GM18858 (cell line): ENCODE data around the gene HSPBAP1.

Experiments used
- ATAC-seq: cut with Tn5 transposase; IDR thresholded peaks from one replicate; pipeline ENCODE4 v1.9.1; 2021; ENCODE audit not compliant: unreplicated experiment

HSPBAP1 gene, protein sequence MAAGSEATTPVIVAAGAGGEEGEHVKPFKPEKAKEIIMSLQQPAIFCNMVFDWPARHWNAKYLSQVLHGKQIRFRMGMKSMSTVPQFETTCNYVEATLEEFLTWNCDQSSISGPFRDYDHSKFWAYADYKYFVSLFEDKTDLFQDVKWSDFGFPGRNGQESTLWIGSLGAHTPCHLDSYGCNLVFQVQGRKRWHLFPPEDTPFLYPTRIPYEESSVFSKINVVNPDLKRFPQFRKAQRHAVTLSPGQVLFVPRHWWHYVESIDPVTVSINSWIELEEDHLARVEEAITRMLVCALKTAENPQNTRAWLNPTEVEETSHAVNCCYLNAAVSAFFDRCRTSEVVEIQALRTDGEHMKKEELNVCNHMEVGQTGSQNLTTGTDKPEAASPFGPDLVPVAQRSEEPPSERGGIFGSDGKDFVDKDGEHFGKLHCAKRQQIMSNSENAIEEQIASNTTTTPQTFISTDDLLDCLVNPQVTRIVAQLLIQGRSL

DNA sequence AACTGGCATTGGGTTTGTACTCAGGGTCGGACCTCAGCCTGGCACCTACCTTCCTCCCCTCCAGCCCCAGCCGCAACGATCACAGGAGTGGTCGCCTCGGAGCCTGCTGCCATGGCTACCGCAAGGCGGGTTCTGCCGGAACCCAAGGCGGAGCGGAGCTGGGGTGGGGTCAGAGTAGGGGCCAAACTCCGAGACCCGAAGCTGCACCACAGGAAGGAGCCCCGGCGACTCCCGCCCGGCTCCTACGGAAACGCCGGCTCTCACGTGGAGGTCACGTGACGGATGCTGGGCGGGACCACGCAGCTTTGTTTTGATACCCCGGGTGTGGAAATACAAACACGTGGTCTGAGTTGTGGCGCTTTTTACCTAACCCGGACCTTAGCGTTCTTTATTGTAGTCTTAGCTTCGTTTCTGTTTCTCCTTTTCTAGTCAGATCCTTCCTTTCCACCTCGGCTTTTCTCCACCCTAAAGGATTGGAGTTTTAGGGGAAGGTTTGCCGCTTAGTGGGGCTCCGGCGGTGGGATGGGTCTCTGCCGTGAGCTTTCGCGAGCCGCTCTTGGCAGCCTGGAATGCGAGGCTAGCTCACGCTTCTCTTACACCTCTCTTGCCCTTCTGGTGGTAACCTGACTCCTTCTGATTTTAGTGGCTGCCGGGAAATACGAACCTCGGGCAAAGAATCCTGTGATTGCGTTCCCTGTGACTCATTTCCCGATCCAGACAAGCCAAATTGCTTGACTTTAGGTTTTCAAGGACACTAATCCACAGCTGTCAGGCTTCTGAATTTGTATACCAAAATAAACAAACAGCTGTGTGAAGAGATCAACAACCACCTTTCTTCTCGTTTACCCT lies at the start of gene HSPBAP1:
Gene HSPBAP1, minus strand, starts transcription at position 264 of the 849 bp plus-strand sequence. Its CDS starts 151 bp downstream, at position 113.
- ATAC-seq, result peak; percentile 38

DNA sequence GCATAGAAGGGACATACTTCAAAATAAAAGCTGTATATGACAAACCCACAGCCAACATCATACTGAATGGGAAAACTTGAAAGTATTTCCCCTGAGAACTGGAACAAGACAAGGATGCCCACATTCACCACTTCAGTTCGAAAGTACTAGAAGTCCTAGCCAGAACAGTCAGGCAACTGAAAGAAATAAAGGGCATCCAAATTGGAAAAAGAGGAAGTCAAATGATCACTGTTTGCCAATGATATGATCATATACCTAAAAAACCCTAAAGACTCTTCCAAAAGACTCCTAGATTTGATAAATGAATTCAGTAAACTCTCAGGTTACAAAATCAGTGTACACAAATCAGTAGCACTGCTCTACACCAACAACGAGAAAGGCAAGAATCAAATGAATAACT lies 42.0 kb upstream of the HSPBAP1 start:
- no peak for ATAC-seq

DNA sequence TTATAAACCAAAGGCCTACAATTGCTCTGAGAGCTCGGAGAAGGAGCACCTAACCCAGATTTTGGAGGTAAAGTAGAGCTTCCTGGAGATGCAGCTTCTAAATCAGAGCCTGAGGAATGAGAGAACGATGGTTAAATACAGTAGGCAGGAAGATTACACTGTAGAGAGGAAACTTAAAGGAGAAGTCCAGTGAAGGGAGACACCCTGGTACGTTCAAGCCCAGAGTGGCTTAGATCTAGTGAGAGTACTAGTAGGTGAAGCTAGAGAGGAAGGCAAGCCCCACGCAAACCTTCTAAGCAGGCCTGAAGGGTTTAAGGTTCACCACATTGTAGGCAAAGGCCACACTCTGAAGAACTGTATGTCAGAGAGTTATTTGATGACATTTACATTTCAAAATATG lies 34.6 kb upstream of the HSPBAP1 start:
- ATAC-seq, result no peak

DNA sequence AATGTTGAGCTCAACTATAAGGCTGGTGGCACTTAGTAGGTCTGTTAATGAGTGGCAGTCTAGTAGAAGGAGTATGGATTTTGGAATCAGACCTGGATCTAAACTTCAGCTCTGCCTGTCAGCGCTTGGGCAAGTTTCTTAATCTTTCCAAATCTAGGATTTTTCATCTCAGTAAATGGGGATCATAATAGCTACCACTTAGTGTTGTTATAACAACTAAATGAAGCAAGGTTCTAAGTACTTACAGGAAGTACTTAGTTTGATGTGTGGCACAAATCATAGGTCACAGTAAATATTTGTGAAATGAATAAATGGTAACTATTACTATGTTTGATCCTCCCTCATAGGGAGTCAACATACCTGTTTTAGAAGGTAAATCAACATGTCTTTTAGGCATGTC lies 32.6 kb upstream of the HSPBAP1 start:
- ATAC-seq, result no peak

DNA sequence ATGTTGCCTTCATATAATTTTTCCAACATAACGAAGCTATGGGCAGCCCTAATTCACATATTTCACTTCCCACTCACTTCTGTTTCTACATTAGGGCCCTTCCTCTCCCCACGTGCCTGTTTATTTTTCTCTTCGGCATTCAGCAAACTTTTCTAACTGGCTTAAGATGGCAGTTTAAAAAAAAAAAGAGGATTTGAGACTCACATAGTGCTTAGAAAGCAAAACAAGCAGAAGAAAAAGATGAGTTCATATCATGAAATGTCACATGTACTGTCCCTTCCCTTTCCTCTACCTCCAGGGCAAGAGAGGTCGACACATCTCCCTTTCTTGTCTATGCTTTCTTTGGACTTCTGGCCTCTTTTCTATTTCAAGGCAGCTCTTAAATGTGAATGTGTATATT lies 31.8 kb upstream of the HSPBAP1 start:
- ATAC-seq, result no peak

DNA sequence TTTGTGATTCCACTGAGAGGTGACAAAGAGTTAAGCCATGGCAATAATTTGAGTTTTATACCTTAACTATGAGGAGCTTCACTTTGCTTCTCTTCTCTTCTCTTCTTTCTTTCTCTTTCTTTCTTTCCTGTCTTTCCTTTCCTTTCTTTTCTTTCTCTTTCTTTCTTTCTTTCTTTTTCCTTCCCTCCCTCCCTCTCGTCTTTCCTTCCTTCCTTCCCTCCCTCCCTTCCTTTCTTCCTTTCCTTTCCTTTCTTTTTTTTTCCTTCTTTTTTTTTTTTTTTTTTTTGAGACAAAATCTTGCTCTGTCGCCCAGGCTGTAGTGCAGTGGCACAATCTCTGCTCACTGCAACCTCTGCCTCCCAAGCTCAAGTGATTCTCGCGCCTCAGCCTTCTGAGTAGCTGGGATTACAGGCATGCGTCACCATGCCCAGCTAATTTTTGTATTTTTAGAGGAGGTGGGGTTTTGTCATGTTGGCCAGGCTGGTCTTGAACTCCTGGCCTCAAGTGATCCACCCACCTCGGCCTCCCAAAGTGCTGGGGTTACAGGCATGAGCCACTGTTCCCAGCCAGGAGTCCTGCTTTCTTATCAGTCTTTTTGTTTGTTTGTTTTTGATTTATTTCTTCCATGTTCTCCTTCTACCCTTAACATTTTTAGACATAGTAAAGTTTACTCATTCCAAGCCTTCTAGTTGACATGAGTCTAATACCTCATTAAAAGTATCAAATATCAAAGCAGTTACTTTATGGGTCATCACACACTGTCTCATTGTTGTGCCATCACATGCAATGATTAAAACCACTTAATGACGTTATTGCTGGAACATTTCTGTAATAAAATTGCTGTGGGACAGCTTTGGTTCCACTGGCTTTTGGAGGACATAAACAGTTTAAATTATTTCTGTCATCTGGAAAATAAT lies 31.1 kb upstream of the HSPBAP1 start:
- ATAC-seq, result no peak

DNA sequence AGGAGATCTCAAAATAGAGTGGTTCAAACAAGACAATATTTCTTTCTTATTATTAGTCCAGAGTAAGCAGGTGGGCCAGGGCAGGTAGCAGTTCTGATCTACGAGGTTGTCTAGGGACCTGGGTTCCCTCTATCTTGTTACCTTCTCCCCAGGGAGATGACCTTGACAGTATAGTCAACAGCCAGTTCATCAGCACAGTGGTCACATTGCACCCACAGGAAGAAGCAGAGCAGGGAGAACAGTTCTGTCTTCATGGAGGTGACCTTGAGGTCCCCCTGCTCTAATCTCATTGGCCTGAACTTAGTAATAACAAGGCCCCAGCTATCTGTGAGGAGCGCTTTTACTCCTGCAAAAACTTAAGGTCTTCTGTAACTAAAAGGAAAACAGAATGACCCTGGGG lies 23.0 kb upstream of the HSPBAP1 start:
- no peak for ATAC-seq

DNA sequence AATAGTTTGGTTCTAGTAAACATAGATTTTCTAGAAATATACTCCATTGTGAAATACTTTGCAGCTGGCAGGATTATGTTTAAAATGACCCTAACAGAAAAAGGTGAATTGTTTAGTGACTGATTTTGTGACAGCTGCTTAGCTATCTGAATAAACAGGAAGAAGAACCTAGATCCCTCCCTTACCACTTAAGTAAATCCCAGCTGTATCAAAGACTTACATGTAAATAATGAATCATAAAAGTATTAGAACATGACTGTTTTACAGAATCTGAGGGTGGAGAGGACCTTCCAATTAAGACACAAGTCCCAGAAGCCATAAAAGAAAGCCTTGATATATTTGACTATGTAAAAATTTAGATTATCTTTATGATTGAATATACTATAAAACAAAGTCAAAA lies 17.1 kb upstream of the HSPBAP1 start:
- no peak for ATAC-seq

DNA sequence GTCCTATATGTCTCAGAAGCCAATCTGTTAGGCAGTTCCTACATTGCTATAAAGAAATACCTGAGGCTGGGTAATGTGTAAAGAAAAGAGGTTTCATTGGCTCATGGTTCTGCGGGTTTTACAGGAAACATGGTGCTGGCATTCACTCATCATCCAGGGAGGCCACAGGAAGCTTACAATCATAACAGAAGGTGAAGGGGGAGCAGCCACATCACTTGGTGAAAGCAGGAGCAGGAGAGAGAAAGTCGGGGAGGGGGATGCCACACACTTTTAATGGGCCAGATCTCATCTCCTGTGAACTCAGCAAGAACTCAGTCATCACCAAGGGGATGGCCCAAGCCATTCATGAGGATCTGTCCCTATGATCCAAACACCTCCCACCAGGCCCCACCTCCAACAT lies 10.3 kb upstream of the HSPBAP1 start:
- no peak for ATAC-seq

DNA sequence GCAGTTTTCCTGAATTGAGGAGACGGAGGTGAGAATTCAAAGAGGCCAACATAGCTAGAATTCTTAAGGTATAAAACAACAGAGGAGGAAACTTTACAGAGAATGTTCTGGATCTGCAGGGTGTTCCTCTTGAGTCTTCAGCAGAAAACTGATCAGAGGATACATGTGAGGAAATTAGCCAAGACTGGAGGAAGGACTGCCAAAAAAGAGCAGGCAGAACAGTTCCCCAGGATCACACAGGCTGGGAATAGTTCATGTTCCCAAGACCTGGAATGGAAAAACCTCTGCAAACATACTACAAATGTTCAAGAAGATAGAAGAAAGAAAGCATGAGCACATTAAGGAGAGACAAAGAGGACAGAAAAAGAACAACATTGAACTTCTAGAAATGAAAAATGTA lies 8.7 kb upstream of the HSPBAP1 start:
- no peak for ATAC-seq

DNA sequence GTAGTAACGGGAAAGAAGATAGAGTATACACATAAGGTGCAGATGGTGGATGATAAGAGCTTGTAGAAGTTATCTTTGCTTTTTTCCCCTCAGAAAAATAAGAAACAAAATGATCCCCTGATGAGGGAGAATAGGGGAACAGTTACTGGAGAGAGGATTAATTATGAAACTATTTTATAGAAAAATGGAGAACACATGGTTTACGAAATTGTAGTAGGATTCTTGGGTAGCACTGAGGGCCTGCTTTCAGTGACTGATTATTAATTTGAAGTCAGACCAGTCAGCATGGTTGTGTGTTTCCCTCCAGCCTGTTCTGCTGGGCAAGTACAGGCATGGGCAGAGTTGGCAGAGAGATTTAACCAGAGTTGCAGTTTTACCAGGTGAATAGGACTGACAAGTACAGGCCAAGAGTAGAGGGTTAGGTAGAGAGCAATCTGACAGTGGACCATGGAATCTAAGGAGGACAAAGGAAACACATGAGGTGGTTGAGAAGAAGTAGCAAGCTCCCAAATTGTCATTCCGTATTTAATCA lies 7.1 kb upstream of the HSPBAP1 start:
- ATAC-seq, result no peak

DNA sequence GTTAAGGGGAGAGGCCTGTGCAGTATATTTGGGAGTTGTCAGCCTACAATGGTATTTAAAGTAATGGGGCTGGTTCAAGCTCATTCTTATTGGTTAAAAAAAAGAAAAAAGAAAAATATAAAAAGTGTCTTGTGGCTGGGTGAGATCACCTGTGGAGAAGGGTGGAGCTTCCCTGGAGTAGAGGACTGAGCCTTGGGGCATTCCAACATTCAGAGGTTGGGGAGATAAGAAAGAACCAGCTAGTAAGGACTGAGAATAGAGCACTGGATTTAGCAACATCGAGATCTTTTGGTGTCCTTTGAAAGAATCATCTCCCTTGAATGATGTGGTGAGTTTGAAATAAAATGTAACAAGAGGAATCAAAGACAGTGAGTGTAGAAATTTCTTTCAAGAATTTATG lies 6.4 kb upstream of the HSPBAP1 start:
- ATAC-seq, result no peak

DNA sequence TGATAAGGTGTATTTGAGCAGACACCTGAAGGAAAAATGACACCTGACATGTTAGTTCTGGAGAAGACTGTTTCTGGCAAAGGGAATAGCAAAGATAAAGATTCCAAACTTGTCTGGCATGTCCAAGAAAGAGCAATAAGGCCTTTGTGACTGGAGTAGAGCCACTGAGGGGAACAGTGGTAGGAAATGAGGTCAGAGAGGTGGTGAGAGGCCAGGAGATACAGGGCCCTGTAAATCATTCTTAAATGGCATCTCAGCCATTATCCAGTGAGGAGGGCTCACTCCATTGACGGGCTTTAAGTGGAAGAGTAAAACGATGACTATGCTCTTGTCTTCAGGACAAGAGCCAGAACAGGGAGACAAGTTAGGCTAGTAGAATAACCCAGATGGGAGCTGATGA lies 5.7 kb upstream of the HSPBAP1 start:
- no peak for ATAC-seq

DNA sequence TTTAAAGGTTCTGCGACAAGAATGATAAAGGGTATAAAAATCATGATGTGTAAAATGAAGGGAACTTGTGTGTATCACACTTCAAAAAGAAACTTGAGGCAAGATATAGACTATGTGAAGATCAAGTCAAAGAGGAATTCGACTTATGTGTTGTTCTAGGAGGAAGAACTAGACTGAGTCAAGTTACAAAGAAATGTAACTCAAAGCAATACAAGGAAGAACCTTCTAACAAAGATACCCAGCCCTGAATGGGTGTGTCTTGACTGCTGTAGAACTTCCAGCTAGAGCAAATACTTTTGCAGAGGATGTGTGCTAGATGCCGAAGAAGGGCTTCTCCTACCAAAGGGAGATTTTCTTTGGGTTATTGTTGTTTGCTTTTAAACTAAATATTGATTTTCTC lies 3.7 kb upstream of the HSPBAP1 start:
- ATAC-seq, result no peak

DNA sequence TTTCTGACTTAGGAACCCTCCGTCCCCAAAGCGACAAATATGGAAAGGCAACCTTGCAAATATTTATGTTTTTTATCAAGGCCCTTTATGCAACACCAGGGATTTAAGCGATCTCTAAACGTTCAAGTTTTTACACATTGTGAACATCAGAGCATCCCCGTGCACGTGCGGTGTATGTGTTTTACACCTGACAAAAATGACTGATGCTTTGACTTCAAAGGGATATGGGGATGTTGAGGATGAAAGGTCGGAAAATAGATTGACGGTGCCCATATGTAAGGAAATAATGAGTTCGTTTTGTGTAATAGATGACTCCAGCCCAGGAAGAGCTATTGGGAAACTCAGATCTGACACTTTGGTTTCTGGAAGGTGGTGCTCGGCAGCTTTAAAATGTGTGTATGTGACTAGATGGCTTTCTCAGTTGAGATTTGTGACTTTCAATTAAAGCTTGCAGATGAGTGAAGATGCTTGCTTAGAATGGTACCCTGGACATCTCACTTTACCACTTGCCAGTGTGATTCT lies 2.1 kb upstream of the HSPBAP1 start:
- ATAC-seq, result no peak

DNA sequence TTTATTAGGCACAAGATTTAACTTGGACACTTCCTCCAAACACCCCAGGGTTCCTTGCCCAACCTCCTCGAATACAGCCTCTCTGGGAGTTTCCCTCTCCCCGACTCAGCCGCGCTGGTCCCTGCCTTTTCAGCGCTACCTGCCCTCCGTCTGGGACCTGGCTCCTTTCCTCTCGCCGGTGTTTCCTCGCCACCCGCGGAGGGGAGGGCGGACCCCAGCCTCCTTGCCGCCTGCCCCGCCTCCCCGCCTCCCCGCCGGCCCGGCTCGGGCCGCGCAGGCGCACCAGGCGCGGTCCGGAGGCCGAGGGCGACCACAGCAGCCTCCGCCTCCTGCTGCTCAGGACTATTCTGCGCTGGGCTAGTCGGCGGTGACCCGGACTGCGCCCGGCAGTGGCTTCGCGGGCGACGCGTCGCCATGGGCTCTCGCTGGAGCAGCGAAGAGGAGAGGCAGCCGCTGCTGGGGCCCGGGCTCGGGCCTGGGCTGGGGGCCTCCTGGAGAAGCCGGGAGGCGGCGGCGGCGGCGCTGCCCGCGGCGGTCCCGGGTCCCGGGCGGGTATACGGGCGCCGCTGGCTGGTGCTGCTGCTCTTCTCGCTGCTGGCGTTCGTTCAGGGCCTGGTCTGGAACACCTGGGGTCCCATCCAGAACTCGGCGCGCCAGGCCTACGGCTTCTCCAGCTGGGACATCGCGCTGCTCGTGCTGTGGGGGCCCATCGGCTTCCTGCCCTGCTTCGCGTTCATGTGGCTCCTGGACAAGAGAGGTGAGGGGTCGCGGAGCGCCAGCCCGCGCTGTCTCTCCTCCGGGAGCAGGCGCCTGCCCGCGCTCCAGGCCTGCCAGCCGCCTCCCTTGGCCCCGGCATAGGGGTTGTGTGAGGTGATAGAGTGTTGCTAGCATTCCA lies 1.4 kb upstream of the HSPBAP1 start, which contains the start of gene SLC49A4:
Gene SLC49A4, plus strand, starts transcription at position 291 of the 895 bp plus-strand sequence. Its CDS starts 124 bp downstream, at position 415.
- ATAC-seq, result peak; percentile 64

DNA sequence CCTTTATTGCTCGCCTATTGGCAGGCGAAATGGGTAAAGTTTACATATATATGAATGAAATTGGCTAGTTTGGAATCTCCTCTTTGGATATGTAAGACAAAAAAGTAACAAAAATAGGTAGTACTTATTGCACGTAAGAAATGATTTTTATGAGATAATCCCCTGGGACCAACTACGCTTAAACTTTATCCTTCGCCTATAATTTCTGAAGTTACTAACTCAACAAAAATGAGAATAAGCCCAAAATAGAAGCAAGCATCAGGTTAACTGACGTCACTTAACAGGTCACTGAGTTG lies 800 bp upstream of the HSPBAP1 start:
- no peak for ATAC-seq

DNA sequence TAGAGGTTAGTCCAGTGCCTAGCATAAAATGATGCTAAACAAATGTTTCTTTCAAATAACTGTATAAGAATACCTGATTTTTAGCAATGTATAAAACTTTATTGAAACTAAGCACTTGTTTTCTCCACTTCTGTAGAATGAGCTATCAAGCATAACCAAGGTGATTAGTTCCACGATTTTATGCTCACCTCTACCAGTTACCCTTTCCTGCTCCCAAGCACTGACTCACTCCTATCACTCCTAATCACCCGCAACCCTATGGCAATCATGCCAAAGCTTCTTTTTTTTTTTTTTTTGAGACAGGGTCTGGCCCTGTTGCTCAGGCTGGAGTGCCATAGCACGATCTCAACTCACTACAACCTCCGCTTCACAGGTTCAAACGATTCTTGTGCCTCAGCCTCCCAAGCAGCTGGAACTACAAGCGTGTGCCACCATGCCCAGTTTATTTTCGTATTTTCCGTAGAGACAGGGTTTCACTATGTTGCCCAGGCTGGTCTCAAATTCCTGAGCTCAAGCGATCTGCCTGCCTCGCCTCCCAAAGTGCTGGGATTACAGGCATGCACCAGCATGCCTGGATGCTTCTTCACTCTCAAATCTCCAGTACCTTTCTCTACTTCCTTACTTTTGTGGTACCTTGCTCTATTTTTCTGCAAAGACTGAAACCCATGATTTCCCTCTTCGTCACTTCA lies 3.9 kb downstream of the HSPBAP1 start:
- no peak for ATAC-seq

DNA sequence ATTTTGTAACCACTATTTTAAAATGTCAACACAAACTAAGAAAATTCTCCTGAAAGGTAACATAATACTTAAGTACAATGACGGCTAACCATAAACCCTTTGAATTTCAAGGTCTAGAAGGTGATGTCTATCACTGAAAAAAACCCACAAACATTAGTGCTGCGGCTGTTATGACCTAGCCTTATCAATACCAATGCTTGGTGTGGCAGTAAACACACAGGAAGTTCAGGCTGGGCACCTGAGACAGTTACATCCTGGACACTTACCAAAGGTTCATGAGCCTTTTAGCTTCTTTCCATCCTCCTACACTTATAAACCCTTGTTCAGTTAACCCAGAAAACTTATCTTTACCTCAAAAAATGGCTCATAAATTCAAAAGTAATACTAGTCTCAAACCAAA lies 5.8 kb downstream of the HSPBAP1 start:
- ATAC-seq, result no peak
